ENCODE data around the gene COX7A2.
A peak's percentile ranks its signal among the peaks of the same experiment; 100 is the strongest.

COX7A2 gene

GRCh38 chr6:75281653-75282052, 38.1 kb upstream of the COX7A2 start:
- Histone ChIP-seq H4K20me1 (ENCODE audit: insufficient read depth, low read length) (no peaks in the 10 kb centered on the region), H2AFZ (ENCODE audit: low read length) (no peak overlapping the region), H3K9ac (ENCODE audit: low read length) (peak overlapping the region; percentile 41; the same call in 1 of the 2 replicates), H3F3A (ENCODE audit: insufficient read depth, low read length) (no peaks in the 10 kb centered on the region), H3K79me2 (ENCODE audit: insufficient read depth, low read length) (peaks cover 84% of the 10 kb centered on the region), H3K9me2 (ENCODE audit: low read depth, low read length) (no peaks in the 10 kb centered on the region), H3K4me2 (ENCODE audit: low read length) (peak overlapping the region; percentile 62), H3K4me3 (ENCODE audit: low read depth, low read length, poor library complexity, severe bottlenecking) (peak overlapping the region; percentile 38), H3K9me3 (ENCODE audit: low read length) (no peaks in the 10 kb centered on the region), H3K27ac (ENCODE audit: low read depth, low read length, poor library complexity, severe bottlenecking) (no peak overlapping the region), H3K36me3 (ENCODE audit: insufficient read depth, low read length) (no peaks in the 10 kb centered on the region), H3K27me3 (ENCODE audit: insufficient read depth, low read length) (no peaks in the 10 kb centered on the region), H3K4me1 (ENCODE audit: insufficient read depth, low read length, severe bottlenecking) (peaks cover 55% of the 10 kb centered on the region)
- TF ChIP-seq CTCF (IDR thresholded peaks at IDR 0.05; ENCODE audit: low read length) (no peak), EZH2 (IDR thresholded peaks at IDR 0.05; ENCODE audit: borderline replicate concordance, low read length) (no peak)

- peaks cover 89% of the 10 kb centered on the region for H3K79me2 ChIP-seq (ENCODE audit: insufficient read depth, low read length)
- peaks cover 42% of the 10 kb centered on the region for H3K4me1 ChIP-seq (ENCODE audit: insufficient read depth, low read length, severe bottlenecking)
- no peaks in the 10 kb centered on the region for H3F3A ChIP-seq (ENCODE audit: insufficient read depth, low read length)
- no peak overlapping the region for H3K9ac ChIP-seq (ENCODE audit: low read length)
- H4K20me1 ChIP-seq (ENCODE audit: insufficient read depth, low read length), result no peaks in the 10 kb centered on the region
- no peak overlapping the region for H2AFZ ChIP-seq (ENCODE audit: low read length)
- no peak for TF ChIP-seq CTCF (IDR thresholded peaks at IDR 0.05; ENCODE audit: low read length)
- no peak for TF ChIP-seq EZH2 (IDR thresholded peaks at IDR 0.05; ENCODE audit: borderline replicate concordance, low read length)
- no peaks in the 10 kb centered on the region for H3K9me2 ChIP-seq (ENCODE audit: low read depth, low read length)
- peak overlapping the region; percentile 4; the same call in 1 of the 2 replicates for H3K4me2 ChIP-seq (ENCODE audit: low read length)
- no peak overlapping the region for H3K27ac ChIP-seq (ENCODE audit: low read depth, low read length, poor library complexity, severe bottlenecking)
- no peaks in the 10 kb centered on the region for H3K27me3 ChIP-seq (ENCODE audit: insufficient read depth, low read length)
- no peak overlapping the region for H3K4me3 ChIP-seq (ENCODE audit: low read depth, low read length, poor library complexity, severe bottlenecking)
- H3K36me3 ChIP-seq (ENCODE audit: insufficient read depth, low read length), result peaks cover 6% of the 10 kb centered on the region; the same call in 1 of the 2 replicates
- no peaks in the 10 kb centered on the region for H3K9me3 ChIP-seq (ENCODE audit: low read length)
Measured at GRCh38 chr6:75280131-75280855, 36.7 kb upstream of the COX7A2 start.

GRCh38 chr6:75279418-75279817, 35.8 kb upstream of the COX7A2 start:
- H3K4me1 ChIP-seq (ENCODE audit: insufficient read depth, low read length, severe bottlenecking), result peaks cover 42% of the 10 kb centered on the region

More at GRCh38 chr6:75279418-75279817, 35.8 kb upstream of the COX7A2 start:
- Histone ChIP-seq H3K9me3 (ENCODE audit: low read length) (no peaks in the 10 kb centered on the region), H3K79me2 (ENCODE audit: insufficient read depth, low read length) (peaks cover 91% of the 10 kb centered on the region), H3K36me3 (ENCODE audit: insufficient read depth, low read length) (peaks cover 6% of the 10 kb centered on the region; the same call in 1 of the 2 replicates), H3K4me3 (ENCODE audit: low read depth, low read length, poor library complexity, severe bottlenecking) (no peak overlapping the region), H3K27ac (ENCODE audit: low read depth, low read length, poor library complexity, severe bottlenecking) (no peak overlapping the region), H3K9ac (ENCODE audit: low read length) (no peak overlapping the region), H2AFZ (ENCODE audit: low read length) (no peak overlapping the region), H3K4me2 (ENCODE audit: low read length) (no peak overlapping the region), H3K27me3 (ENCODE audit: insufficient read depth, low read length) (no peaks in the 10 kb centered on the region), H4K20me1 (ENCODE audit: insufficient read depth, low read length) (no peaks in the 10 kb centered on the region), H3K9me2 (ENCODE audit: low read depth, low read length) (no peaks in the 10 kb centered on the region), H3F3A (ENCODE audit: insufficient read depth, low read length) (no peaks in the 10 kb centered on the region)
- TF ChIP-seq EZH2 (IDR thresholded peaks at IDR 0.05; ENCODE audit: borderline replicate concordance, low read length), result no peak
